Kidney (tissue), 14 donors: Measurements from ENCODE around the gene FAM131B. TPM values are rescaled to one million over a fixed set of nuclear protein-coding genes. Genes with fewer than 3 reads are reported as not detected.

ENCODE experiments used
- DNase-seq, 5 donors: peaks; one replicate each; pipeline ENCODE4 v3.0.0-alpha.2; 2013 to 2020
- FAIRE-seq: peaks from 2 replicates; lab custom pipeline; 2012; peaks lifted over from hg19 to GRCh38; lab: Jason Lieb, UNC
- H3K27ac ChIP-seq, 2 donors: one replicate each; pipeline ENCODE4 v1.7.0; 2013; ENCODE audit warnings: low read depth in 2 of 2, low read length in 2 of 2, inconsistent platforms in 1 of 2
- H3K27me3 ChIP-seq: one replicate; pipeline ENCODE4 v1.7.1; 2013; ENCODE audit warnings: low read length, inconsistent platforms; ENCODE audit not compliant: control insufficient read depth, insufficient read depth
- H3K36me3 ChIP-seq, 3 donors: one replicate each; pipeline versions ENCODE4 v1.7.0 to v1.7.1; 2013; ENCODE audit warnings: low read length in 3 of 3, control low read depth in 1 of 3, inconsistent platforms in 1 of 3; ENCODE audit not compliant: insufficient read depth in 3 of 3, control insufficient read depth in 2 of 3
- H3K4me1 ChIP-seq, 3 donors: one replicate each; pipeline versions ENCODE4 v1.7.0 to v1.7.1; 2013; ENCODE audit warnings: low read length in 3 of 3, inconsistent platforms in 1 of 3, low read depth in 1 of 3; ENCODE audit not compliant: control insufficient read depth in 2 of 3, insufficient read depth in 2 of 3
- H3K4me3 ChIP-seq, 3 donors: one replicate each; pipeline versions ENCODE4 v1.7.0 to v1.8.1; 2013; ENCODE audit warnings: low read length in 3 of 3, control low read depth in 1 of 3, inconsistent platforms in 1 of 3
- H3K9ac ChIP-seq, 3 donors: one replicate each; pipeline versions ENCODE4 v1.7.0 to v1.7.1; 2013; ENCODE audit warnings: low read length in 3 of 3, control low read depth in 1 of 3, inconsistent platforms in 1 of 3
- H3K9me3 ChIP-seq, 3 donors: one replicate each; pipeline versions ENCODE4 v1.7.0 to v1.7.1; 2013; ENCODE audit warnings: low read length in 3 of 3, control low read depth in 1 of 3, inconsistent platforms in 1 of 3; ENCODE audit not compliant: control insufficient read depth in 2 of 3, insufficient read depth in 1 of 3
- intact Hi-C: fragments of 100-400 bp; cut with DNase I; formaldehyde crosslinking; loops from one replicate; pipeline ENCODE4 v1.11.1; 2022
- polyA plus RNA-seq: library from polyadenylated mRNA; stranded (reverse); fragments of 350-450 nt; fragmentation: Illumina TruSeq; extraction: RNeasy Lipid Tissue Mini Kit (QIAGEN cat#74804); gene quantifications from one replicate; pipeline ENCODE4 v1.2.3, GENCODE V29; 2014; ENCODE audit warnings: low read depth, low replicate concordance; ENCODE audit not compliant: insufficient read depth
- total RNA-seq: library from RNA; stranded (reverse); fragmentation: NEBNext Ultra II Directional; extraction: Animal tissue kit (Norgen Biotek cat#: 25700); gene quantifications from one replicate; pipeline ENCODE4 v1.2.1, GENCODE V29; 2021
- TF ChIP-seq, protein P1 (sequence below): IDR thresholded peaks from 3 replicates; pipeline ENCODE4 v1.5.1; 2012; ENCODE audit warnings: mild to moderate bottlenecking, moderate library complexity, borderline replicate concordance; ENCODE audit not compliant: insufficient read depth; ENCODE audit errors: extremely low read depth
- donor health status: control.
- donor health status: control.
- donor health status: control.
- donor health status: control.
- donor health status: control.
- donor health status: DM: yes; HTN: yes; CAD: no.
- donor health status: Normal renal cell carcinoma (clear cell type).

FAM131B gene
- total and polyA plus RNA-seq, 2 donors from 2014 or later, result 0.19 to 0.82 TPM

DNA sequence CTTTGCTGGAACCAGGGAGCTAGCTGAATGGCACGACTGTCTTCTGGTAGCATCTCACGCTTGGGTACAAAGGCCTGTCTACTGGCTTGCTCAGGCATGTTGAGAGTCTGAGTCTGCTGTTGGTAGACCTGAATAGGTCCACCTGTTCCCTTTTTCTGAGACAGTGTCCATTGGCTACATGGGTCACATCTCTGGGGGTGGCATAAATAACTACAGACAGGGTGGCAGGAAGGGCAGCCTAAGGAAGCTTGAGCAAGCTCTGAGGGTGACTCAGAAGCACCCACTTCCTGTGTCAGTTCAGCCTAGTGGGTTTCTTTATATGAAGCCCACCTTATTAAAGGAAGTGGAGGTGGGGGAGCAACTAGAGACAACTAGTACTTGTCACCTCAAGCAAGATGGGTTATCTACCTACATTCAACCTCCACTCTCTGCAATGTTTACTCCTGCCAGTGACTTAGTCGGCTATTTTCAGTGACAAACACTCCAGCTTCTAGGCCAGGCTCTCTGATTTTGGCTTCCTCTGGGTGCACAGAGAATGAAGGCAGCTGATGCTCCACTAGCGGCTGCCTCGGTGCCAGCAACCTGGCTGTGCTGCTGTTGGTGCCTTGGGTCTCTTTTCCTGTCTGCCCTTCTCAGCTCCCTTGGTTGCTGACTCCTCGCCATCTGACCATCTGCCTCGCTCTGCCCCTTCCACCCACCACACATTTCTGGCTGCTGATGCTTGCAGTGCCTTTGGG is 13.0 kb upstream of the FAM131B start:
- Histone ChIP-seq H3K27me3 (no peaks in the 10 kb centered on the region), H3K36me3 (no peaks in the 10 kb centered on the region), H3K27ac (no peak overlapping the region), H3K9ac (no peak overlapping the region), H3K4me3 (no peak overlapping the region), H3K4me1 (peaks cover 3 to 6% (median 3%) of the 10 kb centered on the region in 3 donors), H3K9me3 (no peaks in the 10 kb centered on the region)
- TF ChIP-seq, protein P1, sequence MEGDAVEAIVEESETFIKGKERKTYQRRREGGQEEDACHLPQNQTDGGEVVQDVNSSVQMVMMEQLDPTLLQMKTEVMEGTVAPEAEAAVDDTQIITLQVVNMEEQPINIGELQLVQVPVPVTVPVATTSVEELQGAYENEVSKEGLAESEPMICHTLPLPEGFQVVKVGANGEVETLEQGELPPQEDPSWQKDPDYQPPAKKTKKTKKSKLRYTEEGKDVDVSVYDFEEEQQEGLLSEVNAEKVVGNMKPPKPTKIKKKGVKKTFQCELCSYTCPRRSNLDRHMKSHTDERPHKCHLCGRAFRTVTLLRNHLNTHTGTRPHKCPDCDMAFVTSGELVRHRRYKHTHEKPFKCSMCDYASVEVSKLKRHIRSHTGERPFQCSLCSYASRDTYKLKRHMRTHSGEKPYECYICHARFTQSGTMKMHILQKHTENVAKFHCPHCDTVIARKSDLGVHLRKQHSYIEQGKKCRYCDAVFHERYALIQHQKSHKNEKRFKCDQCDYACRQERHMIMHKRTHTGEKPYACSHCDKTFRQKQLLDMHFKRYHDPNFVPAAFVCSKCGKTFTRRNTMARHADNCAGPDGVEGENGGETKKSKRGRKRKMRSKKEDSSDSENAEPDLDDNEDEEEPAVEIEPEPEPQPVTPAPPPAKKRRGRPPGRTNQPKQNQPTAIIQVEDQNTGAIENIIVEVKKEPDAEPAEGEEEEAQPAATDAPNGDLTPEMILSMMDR, result no peak
- FAIRE-seq (no peak), DNase-seq (peak in 1 of 5 donors; percentile 51)
- intact Hi-C loops, result no loop called here

DNA sequence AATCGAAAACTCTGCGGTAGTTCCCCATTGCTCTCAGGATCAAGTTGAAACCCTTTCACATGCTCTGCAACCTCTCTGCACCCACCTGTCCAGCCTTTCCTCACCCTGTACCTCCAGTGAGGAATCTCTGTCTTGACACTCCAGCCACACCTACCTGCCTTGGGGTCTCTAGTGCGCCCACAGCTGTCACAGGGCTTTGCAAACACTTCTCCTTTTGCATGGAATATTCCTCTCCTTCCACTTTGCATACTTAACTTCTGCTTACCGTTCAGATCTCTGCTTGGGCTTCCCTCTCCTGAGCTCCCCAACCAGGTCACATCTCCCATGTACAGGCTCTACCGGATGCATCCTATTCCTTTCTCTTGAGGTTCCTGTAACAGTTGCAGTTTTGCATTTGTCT is 12.0 kb upstream of the FAM131B start:
- peak in 1 of 5 donors; percentile 21 for DNase-seq
- no peaks in the 10 kb centered on the region for H3K27me3 ChIP-seq
- no peak overlapping the region for H3K4me3 ChIP-seq
- no peak overlapping the region for H3K27ac ChIP-seq
- peaks cover 0 to 6% (median 2%) of the 10 kb centered on the region in 3 donors for H3K4me1 ChIP-seq
- intact Hi-C loops, result no loop called here
- TF ChIP-seq, protein P1, result no peak
- H3K9ac ChIP-seq, result no peak overlapping the region
- no peaks in the 10 kb centered on the region for H3K9me3 ChIP-seq
- no peak for FAIRE-seq
- H3K36me3 ChIP-seq, result no peaks in the 10 kb centered on the region

DNA sequence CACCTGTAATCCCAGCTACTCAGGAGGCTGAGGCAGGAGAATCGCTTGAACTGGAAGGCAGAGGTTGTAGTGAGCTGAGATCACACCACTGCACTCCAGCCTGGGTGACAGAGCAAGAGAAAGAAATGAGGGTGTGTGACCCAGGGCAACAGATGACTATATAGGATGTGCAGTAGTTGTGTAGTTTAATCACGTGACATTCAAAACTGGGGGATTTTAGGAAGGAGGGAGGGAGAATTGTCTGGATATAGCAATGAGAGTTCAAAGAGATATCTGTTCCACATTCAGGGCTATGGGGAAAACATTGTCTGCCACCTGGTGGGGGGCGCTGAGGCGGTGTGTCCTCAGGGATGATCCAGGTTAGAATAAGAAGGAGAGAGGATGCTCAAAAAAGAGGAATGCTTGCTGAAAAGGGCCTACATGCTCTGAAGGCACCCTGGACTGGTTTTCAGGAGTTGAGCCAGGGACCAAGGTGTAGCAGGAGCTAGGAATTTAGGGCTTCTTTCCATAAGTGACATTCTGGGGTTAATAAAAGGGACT is 10.8 kb upstream of the FAM131B start:
- no peak overlapping the region for H3K27ac ChIP-seq
- H3K9ac ChIP-seq, result no peak overlapping the region
- no peak overlapping the region for H3K4me3 ChIP-seq
- H3K4me1 ChIP-seq, result peaks cover 0 to 6% (median 0%) of the 10 kb centered on the region in 3 donors
- H3K36me3 ChIP-seq, result no peaks in the 10 kb centered on the region
- intact Hi-C loops, result no loop called here
- TF ChIP-seq, protein P1, result no peak
- no peak for FAIRE-seq
- peak in 1 of 5 donors; percentile 14 for DNase-seq
- no peaks in the 10 kb centered on the region for H3K9me3 ChIP-seq
- no peaks in the 10 kb centered on the region for H3K27me3 ChIP-seq
